Neural progenitor cell (in vitro differentiated cells): ENCODE measurements around the gene AGPAT4.

Experiments
- EZH2 ChIP-seq: fragments of 200-600 bp; sonication (generic); IDR thresholded peaks from 2 replicates; pipeline ENCODE4 v1.6.1; 2017; ENCODE audit warnings: antibody characterized with exemption, mild to moderate bottlenecking, moderate library complexity
- EZH2phosphoT487 ChIP-seq: fragments of 200-600 bp; sonication (generic); IDR thresholded peaks from 2 replicates; pipeline ENCODE4 v1.6.1; 2017; ENCODE audit warnings: antibody characterized with exemption
- TF ChIP-seq, protein P1 (sequence below): fragments of 200-600 bp; sonication (generic); IDR thresholded peaks from 2 replicates; pipeline ENCODE4 v1.5.1; 2017; ENCODE audit warnings: antibody characterized with exemption, mild to moderate bottlenecking

DNA sequence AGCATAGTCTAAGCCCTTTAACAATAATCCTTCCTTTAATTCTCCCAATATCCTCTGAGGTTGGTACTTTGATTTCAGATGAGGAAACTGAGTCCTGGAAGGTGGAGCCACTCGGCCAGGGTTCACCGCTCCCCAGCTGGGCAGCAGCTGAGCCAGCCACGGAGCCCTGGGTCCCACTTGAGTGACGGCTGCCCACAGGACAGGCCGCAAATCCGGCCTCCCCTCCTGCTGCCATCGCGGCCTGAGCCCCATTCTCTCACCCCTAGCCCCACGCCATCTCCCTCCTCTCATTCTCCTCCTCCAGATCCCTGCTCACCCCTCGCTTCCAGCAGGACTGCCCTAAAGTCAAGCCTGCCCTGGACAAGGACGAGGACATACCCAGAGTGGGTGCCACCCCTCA, 41.4 kb downstream of the AGPAT4 start:
- TF ChIP-seq, protein P1, sequence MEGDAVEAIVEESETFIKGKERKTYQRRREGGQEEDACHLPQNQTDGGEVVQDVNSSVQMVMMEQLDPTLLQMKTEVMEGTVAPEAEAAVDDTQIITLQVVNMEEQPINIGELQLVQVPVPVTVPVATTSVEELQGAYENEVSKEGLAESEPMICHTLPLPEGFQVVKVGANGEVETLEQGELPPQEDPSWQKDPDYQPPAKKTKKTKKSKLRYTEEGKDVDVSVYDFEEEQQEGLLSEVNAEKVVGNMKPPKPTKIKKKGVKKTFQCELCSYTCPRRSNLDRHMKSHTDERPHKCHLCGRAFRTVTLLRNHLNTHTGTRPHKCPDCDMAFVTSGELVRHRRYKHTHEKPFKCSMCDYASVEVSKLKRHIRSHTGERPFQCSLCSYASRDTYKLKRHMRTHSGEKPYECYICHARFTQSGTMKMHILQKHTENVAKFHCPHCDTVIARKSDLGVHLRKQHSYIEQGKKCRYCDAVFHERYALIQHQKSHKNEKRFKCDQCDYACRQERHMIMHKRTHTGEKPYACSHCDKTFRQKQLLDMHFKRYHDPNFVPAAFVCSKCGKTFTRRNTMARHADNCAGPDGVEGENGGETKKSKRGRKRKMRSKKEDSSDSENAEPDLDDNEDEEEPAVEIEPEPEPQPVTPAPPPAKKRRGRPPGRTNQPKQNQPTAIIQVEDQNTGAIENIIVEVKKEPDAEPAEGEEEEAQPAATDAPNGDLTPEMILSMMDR: no peak
- TF ChIP-seq EZH2phosphoT487 (no peak), EZH2 (no peak)
